Lower lobe of right lung (tissue), 2 donors: ENCODE results near the gene PDGFA. TPM values are rescaled to one million over a fixed set of nuclear protein-coding genes. Genes with fewer than 3 reads are reported as not detected.

ENCODE experiments used
- ATAC-seq, 2 donors: fragments of 200-7000 bp; cut with Tn5 transposase; one replicate each; pipeline ENCODE4 v1.9.1; 2020 to 2022; ENCODE audit warnings: mild to moderate bottlenecking in 2 of 2, moderate library complexity in 2 of 2
- DNase-seq: peaks from one replicate; pipeline ENCODE4 v3.0.0-alpha.2; 2020
- H3K27ac ChIP-seq: fragments of 200-600 bp; one replicate; pipeline ENCODE4 v1.8.0; 2022
- H3K27me3 ChIP-seq: fragments of 200-600 bp; one replicate; pipeline ENCODE4 v1.8.0; 2022; ENCODE audit warnings: low read depth
- H3K36me3 ChIP-seq: fragments of 200-600 bp; one replicate; pipeline ENCODE4 v1.8.0; 2022; ENCODE audit warnings: mild to moderate bottlenecking
- H3K4me1 ChIP-seq: fragments of 200-600 bp; one replicate; pipeline ENCODE4 v1.8.0; 2022
- H3K4me3 ChIP-seq: fragments of 200-600 bp; one replicate; pipeline ENCODE4 v1.8.0; 2022; ENCODE audit warnings: mild to moderate bottlenecking
- H3K9me3 ChIP-seq: fragments of 200-600 bp; one replicate; pipeline ENCODE4 v1.8.0; 2022
- intact Hi-C: fragments of 100-400 bp; cut with DNase I; formaldehyde crosslinking; loops from one replicate; pipeline ENCODE4 v1.11.0; 2022
- total RNA-seq: library from RNA; stranded (reverse); fragmentation: NEBNext Ultra II Directional; extraction: Animal tissue kit (Norgen Biotek cat#: 25700); gene quantifications from one replicate; pipeline ENCODE4 v1.2.1, GENCODE V29; 2021
- TF ChIP-seq, protein P1 (sequence below): fragments of 200-600 bp; IDR thresholded peaks from one replicate; pipeline ENCODE4 v1.8.0; 2022; ENCODE audit warnings: antibody characterized with exemption, mild to moderate bottlenecking
- donor health status: DM: no; HTN: yes; CAD: no; lungs with severe emphysema.

The PDGFA gene
- total RNA-seq, 1 donor from 2014 or later: 27.1 TPM

- peak; percentile 45 for DNase-seq
- no peaks in the 10 kb centered on the region for H3K27me3 ChIP-seq
- intact Hi-C loops: no loop called here
- H3K36me3 ChIP-seq: no peaks in the 10 kb centered on the region
- ATAC-seq: no peak
- TF ChIP-seq, protein P1, sequence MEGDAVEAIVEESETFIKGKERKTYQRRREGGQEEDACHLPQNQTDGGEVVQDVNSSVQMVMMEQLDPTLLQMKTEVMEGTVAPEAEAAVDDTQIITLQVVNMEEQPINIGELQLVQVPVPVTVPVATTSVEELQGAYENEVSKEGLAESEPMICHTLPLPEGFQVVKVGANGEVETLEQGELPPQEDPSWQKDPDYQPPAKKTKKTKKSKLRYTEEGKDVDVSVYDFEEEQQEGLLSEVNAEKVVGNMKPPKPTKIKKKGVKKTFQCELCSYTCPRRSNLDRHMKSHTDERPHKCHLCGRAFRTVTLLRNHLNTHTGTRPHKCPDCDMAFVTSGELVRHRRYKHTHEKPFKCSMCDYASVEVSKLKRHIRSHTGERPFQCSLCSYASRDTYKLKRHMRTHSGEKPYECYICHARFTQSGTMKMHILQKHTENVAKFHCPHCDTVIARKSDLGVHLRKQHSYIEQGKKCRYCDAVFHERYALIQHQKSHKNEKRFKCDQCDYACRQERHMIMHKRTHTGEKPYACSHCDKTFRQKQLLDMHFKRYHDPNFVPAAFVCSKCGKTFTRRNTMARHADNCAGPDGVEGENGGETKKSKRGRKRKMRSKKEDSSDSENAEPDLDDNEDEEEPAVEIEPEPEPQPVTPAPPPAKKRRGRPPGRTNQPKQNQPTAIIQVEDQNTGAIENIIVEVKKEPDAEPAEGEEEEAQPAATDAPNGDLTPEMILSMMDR: no peak
- H3K4me3 ChIP-seq: no peak overlapping the region
- peaks cover 17% of the 10 kb centered on the region for H3K4me1 ChIP-seq
- H3K27ac ChIP-seq: no peak overlapping the region
- no peaks in the 10 kb centered on the region for H3K9me3 ChIP-seq
Observed at GRCh38 chr7:462173-463103, 57.2 kb downstream of the PDGFA start.

- ATAC-seq (no peak), DNase-seq (peak; percentile 41)
Observed at GRCh38 chr7:461453-462172, 58.0 kb downstream of the PDGFA start.

DNA sequence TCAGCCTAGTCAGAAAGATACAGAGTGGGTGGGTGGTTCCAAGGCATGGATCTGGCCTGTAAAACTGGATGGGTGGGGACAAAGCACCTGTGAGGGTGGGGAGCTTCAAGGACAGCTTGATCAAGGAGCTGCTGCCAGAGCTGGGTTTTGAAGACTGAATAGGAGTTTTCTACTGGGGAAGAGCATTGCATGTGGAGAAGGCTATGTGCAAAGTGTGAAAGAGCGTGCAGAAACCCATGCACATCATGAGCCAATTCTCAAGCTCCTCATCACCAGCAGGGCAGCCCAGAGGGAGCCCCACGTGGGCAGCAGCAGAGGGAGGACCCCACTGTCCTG is 58.6 kb downstream of the PDGFA start:
- intact Hi-C loops: no loop called here
- no peak for ATAC-seq
- DNase-seq: no peak
- Histone ChIP-seq H3K27me3 (no peaks in the 10 kb centered on the region), H3K9me3 (no peaks in the 10 kb centered on the region), H3K36me3 (no peaks in the 10 kb centered on the region), H3K4me1 (peaks cover 17% of the 10 kb centered on the region), H3K27ac (no peak overlapping the region), H3K4me3 (no peak overlapping the region)
- TF ChIP-seq, protein P1: no peak

More at GRCh38 chr7:461453-462172, 58.0 kb downstream of the PDGFA start:
- Histone ChIP-seq H3K4me1 (peaks cover 17% of the 10 kb centered on the region), H3K4me3 (no peak overlapping the region), H3K36me3 (no peaks in the 10 kb centered on the region), H3K27ac (no peak overlapping the region), H3K9me3 (no peaks in the 10 kb centered on the region), H3K27me3 (no peaks in the 10 kb centered on the region)
- intact Hi-C loops: no loop called here
- TF ChIP-seq, protein P1: no peak

DNA sequence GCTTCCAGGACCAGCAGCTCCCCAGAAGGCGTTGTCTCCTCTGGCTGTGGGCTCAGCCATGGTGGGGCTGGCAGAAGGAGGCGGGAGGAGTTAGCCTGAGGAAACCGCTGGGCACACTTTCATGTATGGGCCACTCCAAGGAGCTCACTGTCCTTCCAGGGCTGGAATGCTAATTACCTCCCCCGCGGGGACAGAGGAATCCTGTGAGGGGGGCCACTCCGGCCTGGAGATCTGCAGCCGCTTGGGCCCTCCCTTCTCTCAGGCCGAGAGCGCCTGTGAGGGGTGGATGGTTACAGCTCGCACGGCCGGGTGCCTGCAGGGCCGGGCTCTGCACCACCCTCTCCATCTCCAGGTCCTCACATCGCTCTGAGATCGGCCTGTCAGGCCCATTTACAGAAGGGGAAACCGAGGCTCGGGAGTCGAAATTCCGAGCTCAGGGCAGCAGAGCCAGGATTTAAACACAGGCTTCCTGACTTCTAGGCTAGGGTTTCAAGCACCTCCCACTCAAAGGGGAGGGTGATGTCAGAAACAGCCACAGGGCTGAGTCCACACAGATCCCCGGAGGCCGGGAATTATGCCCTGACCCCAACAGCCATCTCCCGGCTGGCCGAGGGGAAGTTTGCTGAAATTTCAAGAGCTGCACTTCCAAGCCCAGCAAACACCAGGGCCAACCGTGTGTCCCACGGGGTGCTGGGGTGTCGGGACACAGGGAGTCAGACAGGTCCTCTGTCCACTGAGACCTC is 59.1 kb downstream of the PDGFA start:
- H3K27me3 ChIP-seq: no peaks in the 10 kb centered on the region
- peak; percentile 45 to 62 for ATAC-seq
- DNase-seq: peak; percentile 46
- no peaks in the 10 kb centered on the region for H3K9me3 ChIP-seq
- H3K27ac ChIP-seq: no peak overlapping the region
- no peak overlapping the region for H3K4me3 ChIP-seq
- no peaks in the 10 kb centered on the region for H3K36me3 ChIP-seq
- TF ChIP-seq, protein P1: no peak
- intact Hi-C loops: no loop called here
- peaks cover 19% of the 10 kb centered on the region for H3K4me1 ChIP-seq

DNA sequence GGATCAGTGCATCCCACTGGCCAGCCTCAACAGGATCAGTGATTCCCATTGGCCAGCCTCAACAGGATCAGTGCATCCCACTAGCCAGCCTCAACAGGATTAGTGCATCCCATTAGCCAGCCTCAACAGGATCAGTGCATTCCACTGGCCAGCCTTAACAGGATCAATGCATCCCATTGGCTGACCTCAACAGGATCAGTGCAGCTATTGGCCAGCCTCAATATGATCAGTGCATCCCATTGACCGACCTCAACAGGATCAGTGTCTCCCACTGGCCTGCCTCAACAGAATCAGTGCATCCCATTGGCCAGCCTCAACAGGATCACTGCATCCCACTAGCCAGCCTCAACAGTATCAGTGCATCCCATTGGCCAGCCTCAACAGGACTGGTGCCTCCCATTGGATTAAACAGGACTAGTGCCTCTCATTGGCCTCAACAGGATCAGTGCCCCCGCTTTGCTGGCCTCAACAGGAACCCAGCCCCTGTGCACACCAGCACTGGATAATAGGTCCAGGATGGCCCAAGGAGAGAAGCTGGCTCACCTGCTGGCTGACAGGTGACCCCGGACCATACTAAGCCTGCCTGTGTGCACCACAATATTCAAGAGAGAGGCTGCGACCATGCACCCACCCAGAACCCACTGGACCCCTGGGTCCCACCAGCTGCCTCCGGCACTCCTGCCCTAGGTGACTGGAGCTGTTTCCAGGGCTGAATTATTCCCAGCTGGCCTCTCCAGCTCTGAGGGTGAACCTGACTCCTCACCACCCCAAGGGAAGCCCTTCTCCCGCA is 59.9 kb downstream of the PDGFA start:
- H3K4me1 ChIP-seq: peaks cover 22% of the 10 kb centered on the region
- TF ChIP-seq, protein P1: no peak
- DNase-seq (peak; percentile 29), ATAC-seq (no peak)
- H3K27ac ChIP-seq: no peak overlapping the region
- no peaks in the 10 kb centered on the region for H3K9me3 ChIP-seq
- intact Hi-C loops: no loop called here
- no peaks in the 10 kb centered on the region for H3K36me3 ChIP-seq
- peaks cover 3% of the 10 kb centered on the region for H3K27me3 ChIP-seq
- no peak overlapping the region for H3K4me3 ChIP-seq
